ENCODE measurements around the gene MCM3AP.

MCM3AP gene

DNA sequence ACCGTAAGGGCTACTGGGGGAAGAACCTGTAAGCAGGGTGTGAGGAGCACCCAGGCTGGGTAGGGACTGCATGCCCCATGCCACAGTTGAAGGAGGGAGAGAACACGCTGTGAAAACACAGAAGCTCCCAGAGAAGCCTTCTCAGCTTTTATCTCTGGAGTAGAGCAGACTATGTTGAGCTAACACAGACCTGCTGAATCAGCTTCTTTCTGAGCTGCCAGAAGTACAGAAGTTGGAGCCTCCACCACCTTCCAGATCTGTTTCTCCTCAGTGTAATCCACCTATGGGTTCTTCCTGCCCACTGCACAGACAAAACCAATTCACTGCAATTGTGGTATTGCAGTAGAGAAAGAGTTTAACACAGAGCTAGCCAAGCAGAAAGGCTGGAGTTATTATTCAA, 6.2 kb upstream of the MCM3AP start:
- H3K9ac ChIP-seq (ENCODE audit: low read length), result no peak overlapping the region
- H3K36me3 ChIP-seq (ENCODE audit: control insufficient read depth, insufficient read depth, low read length), result peaks cover 15% of the 10 kb centered on the region
- H3K4me1 ChIP-seq (ENCODE audit: control insufficient read depth, insufficient read depth, low read length), result peaks cover 27% of the 10 kb centered on the region
- H3K27ac ChIP-seq (ENCODE audit: low read depth, low read length), result no peak overlapping the region
- H3K9me3 ChIP-seq (ENCODE audit: control insufficient read depth, insufficient read depth, low read depth, low read length), result no peaks in the 10 kb centered on the region
- no peaks in the 10 kb centered on the region for H3K27me3 ChIP-seq (ENCODE audit: control insufficient read depth, insufficient read depth, low read length)
- no peak overlapping the region for H3K4me3 ChIP-seq (ENCODE audit: low read depth, low read length)

- peaks cover 16% of the 10 kb centered on the region for H3K36me3 ChIP-seq (ENCODE audit: control insufficient read depth, insufficient read depth, low read length)
- H3K4me3 ChIP-seq (ENCODE audit: low read depth, low read length), result no peak overlapping the region
- no peak overlapping the region for H3K27ac ChIP-seq (ENCODE audit: low read depth, low read length)
- H3K9me3 ChIP-seq (ENCODE audit: control insufficient read depth, insufficient read depth, low read depth, low read length), result no peaks in the 10 kb centered on the region
- H3K4me1 ChIP-seq (ENCODE audit: control insufficient read depth, insufficient read depth, low read length), result peaks cover 14% of the 10 kb centered on the region
- H3K9ac ChIP-seq (ENCODE audit: low read length), result no peak overlapping the region
- no peaks in the 10 kb centered on the region for H3K27me3 ChIP-seq (ENCODE audit: control insufficient read depth, insufficient read depth, low read length)
Observed at GRCh38 chr21:46289655-46290179, 4.3 kb upstream of the MCM3AP start.

- Histone ChIP-seq H3K27me3 (ENCODE audit: control insufficient read depth, insufficient read depth, low read length) (no peaks in the 10 kb centered on the region), H3K4me3 (ENCODE audit: low read depth, low read length) (peak overlapping the region; percentile 77; the same call in 1 of the 2 replicates), H3K36me3 (ENCODE audit: control insufficient read depth, insufficient read depth, low read length) (peaks cover 33% of the 10 kb centered on the region), H3K4me1 (ENCODE audit: control insufficient read depth, insufficient read depth, low read length) (peaks cover 22% of the 10 kb centered on the region), H3K9me3 (ENCODE audit: control insufficient read depth, insufficient read depth, low read depth, low read length) (no peaks in the 10 kb centered on the region), H3K9ac (ENCODE audit: low read length) (no peak overlapping the region), H3K27ac (ENCODE audit: low read depth, low read length) (no peak overlapping the region)
Observed at GRCh38 chr21:46287541-46287940, 2.1 kb upstream of the MCM3AP start.

GRCh38 chr21:46286648-46287002, 1.2 kb upstream of the MCM3AP start:
- no peaks in the 10 kb centered on the region for H3K27me3 ChIP-seq (ENCODE audit: control insufficient read depth, insufficient read depth, low read length)
- peak overlapping the region; percentile 77 for H3K4me3 ChIP-seq (ENCODE audit: low read depth, low read length)
- H3K9me3 ChIP-seq (ENCODE audit: control insufficient read depth, insufficient read depth, low read depth, low read length), result no peaks in the 10 kb centered on the region
- H3K4me1 ChIP-seq (ENCODE audit: control insufficient read depth, insufficient read depth, low read length), result peaks cover 22% of the 10 kb centered on the region
- peaks cover 34% of the 10 kb centered on the region for H3K36me3 ChIP-seq (ENCODE audit: control insufficient read depth, insufficient read depth, low read length)
- H3K9ac ChIP-seq (ENCODE audit: low read length), result peak overlapping the region; percentile 81
- peak overlapping the region; percentile 75; the same call in 1 of the 2 replicates for H3K27ac ChIP-seq (ENCODE audit: low read depth, low read length)

GRCh38 chr21:46285761-46286647, 593 bp upstream of the MCM3AP start, which contains the start of gene YBEY:
TSS of gene YBEY (plus strand) at chr21:46286342. CDS start at chr21:46286914, 572 bp downstream.
- H3K4me1 ChIP-seq (ENCODE audit: control insufficient read depth, insufficient read depth, low read length), result peaks cover 22% of the 10 kb centered on the region
- H3K36me3 ChIP-seq (ENCODE audit: control insufficient read depth, insufficient read depth, low read length), result peaks cover 33% of the 10 kb centered on the region
- peak within 1 kb of the TSS; percentile 81 for H3K9ac ChIP-seq (ENCODE audit: low read length)
- H3K4me3 ChIP-seq (ENCODE audit: low read depth, low read length), result peak within 1 kb of the TSS; percentile 77
- no peaks in the 10 kb centered on the region for H3K27me3 ChIP-seq (ENCODE audit: control insufficient read depth, insufficient read depth, low read length)
- H3K27ac ChIP-seq (ENCODE audit: low read depth, low read length), result peak within 1 kb of the TSS; percentile 75
- no peaks in the 10 kb centered on the region for H3K9me3 ChIP-seq (ENCODE audit: control insufficient read depth, insufficient read depth, low read depth, low read length)

DNA sequence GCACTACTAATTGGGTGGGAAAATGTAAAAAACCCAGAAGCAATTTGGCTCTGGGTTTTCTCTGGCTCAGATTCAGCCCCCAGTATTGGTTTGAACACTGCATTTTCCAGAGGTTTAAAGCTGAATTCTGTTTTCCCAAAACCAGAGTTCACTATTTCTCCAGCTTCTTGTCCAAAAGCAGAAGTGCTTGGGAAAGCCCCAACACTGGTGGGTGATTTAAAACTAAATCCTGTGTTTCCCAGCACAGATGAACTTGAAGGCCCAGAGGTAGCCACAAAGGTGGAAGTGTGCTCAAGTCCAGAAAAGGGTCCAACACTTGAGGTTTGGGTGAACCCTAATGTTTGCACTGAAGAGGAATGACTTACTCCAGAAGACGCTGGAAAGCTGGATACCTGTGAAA, 678 bp downstream of the MCM3AP start:
- Histone ChIP-seq H3K27ac (ENCODE audit: low read depth, low read length) (no peak overlapping the region), H3K4me3 (ENCODE audit: low read depth, low read length) (peak overlapping the region; percentile 77), H3K36me3 (ENCODE audit: control insufficient read depth, insufficient read depth, low read length) (peaks cover 41% of the 10 kb centered on the region), H3K27me3 (ENCODE audit: control insufficient read depth, insufficient read depth, low read length) (no peaks in the 10 kb centered on the region), H3K9me3 (ENCODE audit: control insufficient read depth, insufficient read depth, low read depth, low read length) (no peaks in the 10 kb centered on the region), H3K4me1 (ENCODE audit: control insufficient read depth, insufficient read depth, low read length) (peaks cover 22% of the 10 kb centered on the region), H3K9ac (ENCODE audit: low read length) (no peak overlapping the region)

DNA sequence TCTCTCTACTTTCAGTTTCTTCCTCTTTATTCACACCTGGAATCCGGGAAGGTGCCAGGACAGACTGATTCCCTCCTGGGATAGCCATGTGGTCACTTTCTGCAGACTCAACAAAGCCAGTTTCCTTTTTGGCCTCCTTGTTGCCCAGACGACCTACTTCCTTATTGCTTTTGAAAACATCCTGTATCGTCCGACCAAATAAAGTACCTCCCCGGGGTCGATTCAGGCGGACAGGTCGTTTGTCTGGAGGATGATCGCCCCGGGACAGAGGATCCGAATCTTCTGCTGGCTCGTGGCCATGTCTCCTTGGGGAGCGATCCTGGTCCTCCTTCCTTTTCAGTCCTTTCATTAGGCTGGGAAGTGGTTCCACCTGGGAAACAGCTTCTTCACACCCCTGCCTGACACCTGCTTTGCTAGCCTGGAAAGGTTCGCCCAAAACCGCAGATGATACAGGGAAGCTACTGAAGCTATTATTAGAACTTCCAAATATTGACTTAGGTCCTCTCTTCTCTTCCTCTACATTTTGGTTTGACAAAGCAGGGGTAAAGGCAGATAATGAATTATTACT, 1.2 kb downstream of the MCM3AP start:
- Histone ChIP-seq H3K36me3 (ENCODE audit: control insufficient read depth, insufficient read depth, low read length) (peaks cover 47% of the 10 kb centered on the region), H3K9me3 (ENCODE audit: control insufficient read depth, insufficient read depth, low read depth, low read length) (no peaks in the 10 kb centered on the region), H3K4me3 (ENCODE audit: low read depth, low read length) (peak overlapping the region; percentile 25), H3K9ac (ENCODE audit: low read length) (no peak overlapping the region), H3K27me3 (ENCODE audit: control insufficient read depth, insufficient read depth, low read length) (no peaks in the 10 kb centered on the region), H3K27ac (ENCODE audit: low read depth, low read length) (no peak overlapping the region), H3K4me1 (ENCODE audit: control insufficient read depth, insufficient read depth, low read length) (peaks cover 22% of the 10 kb centered on the region)

DNA sequence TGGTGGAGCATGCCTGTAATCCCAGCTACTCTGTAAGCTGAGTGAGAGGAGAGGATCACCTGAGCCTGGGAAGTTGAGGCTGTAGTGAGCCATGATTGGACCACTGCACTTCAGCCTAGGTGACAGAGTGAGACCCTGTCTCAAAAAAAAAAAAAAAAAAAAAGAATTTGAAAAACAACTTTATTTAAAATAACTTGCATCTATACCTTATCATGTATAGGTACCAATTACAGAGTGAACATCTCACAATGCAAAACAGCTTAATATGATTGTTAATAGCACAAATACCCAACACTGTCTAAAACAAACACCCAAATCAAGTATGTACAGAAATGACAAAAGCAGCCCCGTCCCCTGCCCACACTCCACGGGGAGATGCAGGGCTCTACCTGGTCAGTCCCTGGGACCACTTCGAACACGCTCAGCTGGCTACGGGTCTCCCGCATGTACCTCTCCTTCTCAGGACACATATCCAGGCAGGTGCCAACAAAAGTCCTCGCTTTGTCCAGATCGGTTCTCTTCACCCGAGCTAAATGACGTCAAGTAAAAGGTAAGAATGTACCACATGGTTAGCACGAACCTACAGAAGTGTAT, 10.5 kb downstream of the MCM3AP start:
- no peak overlapping the region for H3K27ac ChIP-seq (ENCODE audit: low read depth, low read length)
- peaks cover 89% of the 10 kb centered on the region for H3K36me3 ChIP-seq (ENCODE audit: control insufficient read depth, insufficient read depth, low read length)
- no peak overlapping the region for H3K9ac ChIP-seq (ENCODE audit: low read length)
- H3K27me3 ChIP-seq (ENCODE audit: control insufficient read depth, insufficient read depth, low read length), result no peaks in the 10 kb centered on the region
- no peaks in the 10 kb centered on the region for H3K9me3 ChIP-seq (ENCODE audit: control insufficient read depth, insufficient read depth, low read depth, low read length)
- no peaks in the 10 kb centered on the region for H3K4me1 ChIP-seq (ENCODE audit: control insufficient read depth, insufficient read depth, low read length)
- no peak overlapping the region for H3K4me3 ChIP-seq (ENCODE audit: low read depth, low read length)

- H3K9ac ChIP-seq (ENCODE audit: low read length), result no peak overlapping the region
- no peaks in the 10 kb centered on the region for H3K27me3 ChIP-seq (ENCODE audit: control insufficient read depth, insufficient read depth, low read length)
- H3K4me3 ChIP-seq (ENCODE audit: low read depth, low read length), result no peak overlapping the region
- H3K9me3 ChIP-seq (ENCODE audit: control insufficient read depth, insufficient read depth, low read depth, low read length), result no peaks in the 10 kb centered on the region
- peaks cover 92% of the 10 kb centered on the region for H3K36me3 ChIP-seq (ENCODE audit: control insufficient read depth, insufficient read depth, low read length)
- H3K27ac ChIP-seq (ENCODE audit: low read depth, low read length), result no peak overlapping the region
- no peaks in the 10 kb centered on the region for H3K4me1 ChIP-seq (ENCODE audit: control insufficient read depth, insufficient read depth, low read length)
Observed at GRCh38 chr21:46273341-46273740, 12.1 kb downstream of the MCM3AP start.

- peaks cover 97% of the 10 kb centered on the region for H3K36me3 ChIP-seq (ENCODE audit: control insufficient read depth, insufficient read depth, low read length)
- H3K9ac ChIP-seq (ENCODE audit: low read length), result no peak overlapping the region
- no peaks in the 10 kb centered on the region for H3K4me1 ChIP-seq (ENCODE audit: control insufficient read depth, insufficient read depth, low read length)
- H3K4me3 ChIP-seq (ENCODE audit: low read depth, low read length), result no peak overlapping the region
- H3K27ac ChIP-seq (ENCODE audit: low read depth, low read length), result no peak overlapping the region
- no peaks in the 10 kb centered on the region for H3K9me3 ChIP-seq (ENCODE audit: control insufficient read depth, insufficient read depth, low read depth, low read length)
- no peaks in the 10 kb centered on the region for H3K27me3 ChIP-seq (ENCODE audit: control insufficient read depth, insufficient read depth, low read length)
Observed at GRCh38 chr21:46269466-46269865, 15.9 kb downstream of the MCM3AP start.

- H3K4me3 ChIP-seq (ENCODE audit: low read depth, low read length), result no peak overlapping the region
- H3K9me3 ChIP-seq (ENCODE audit: control insufficient read depth, insufficient read depth, low read depth, low read length), result no peaks in the 10 kb centered on the region
- H3K36me3 ChIP-seq (ENCODE audit: control insufficient read depth, insufficient read depth, low read length), result peaks cover 97% of the 10 kb centered on the region
- no peaks in the 10 kb centered on the region for H3K4me1 ChIP-seq (ENCODE audit: control insufficient read depth, insufficient read depth, low read length)
- no peak overlapping the region for H3K27ac ChIP-seq (ENCODE audit: low read depth, low read length)
- no peak overlapping the region for H3K9ac ChIP-seq (ENCODE audit: low read length)
- no peaks in the 10 kb centered on the region for H3K27me3 ChIP-seq (ENCODE audit: control insufficient read depth, insufficient read depth, low read length)
Observed at GRCh38 chr21:46268371-46268770, 17.0 kb downstream of the MCM3AP start.
